K562 (cell line): ENCODE results near the gene ABCA4.

ENCODE experiments used
- ADNP ChIP-seq: fragments of 200-800 bp; sonication (Bioruptor generic); IDR thresholded peaks from 2 replicates; pipeline ENCODE4 v1.6.1; 2016; ENCODE audit warnings: missing genetic modification characterization, missing compliant biosample characterization
- HDAC6 ChIP-seq: IDR thresholded peaks from 2 replicates; pipeline ENCODE4 v1.6.1; 2012; ENCODE audit warnings: low read depth, mild to moderate bottlenecking, control low read depth, inconsistent platforms, low read length, moderate library complexity
- JUND ChIP-seq, 2 experiments: IDR thresholded peaks; 2 replicates in 1 of 2; 3 replicates in 1 of 2; pipeline ENCODE4 v1.6.1; 2011; ENCODE audit warnings: borderline replicate concordance in 2 of 2, low read depth in 2 of 2, low read length in 2 of 2, improper control_type of control experiment in 1 of 2, missing biosample characterization in 1 of 2, missing genetic modification characterization in 1 of 2, missing genetic modification reagents in 1 of 2
- POLR2A ChIP-seq: fragments of 450-650 bp; conservative IDR thresholded peaks from 2 replicates; pipeline ENCODE4 v1.6.1; 2016
- RNF2 ChIP-seq: sonication (generic); IDR thresholded peaks from 2 replicates; pipeline ENCODE4 v1.6.1; 2016
- SMAD3 ChIP-seq: fragments of 450-650 bp; formaldehyde crosslinking; conservative IDR thresholded peaks from 2 replicates; pipeline ENCODE4 v1.4.0; 2020; ENCODE audit warnings: mild to moderate bottlenecking
- TAF15 ChIP-seq: fragments of 200-400 bp; formaldehyde crosslinking; IDR thresholded peaks from 2 replicates; pipeline ENCODE4 v1.6.1; 2017; ENCODE audit warnings: mild to moderate bottlenecking, low read depth, low read length, moderate library complexity
- ZNF263 ChIP-seq: sonication (generic); formaldehyde crosslinking; IDR thresholded peaks from 2 replicates; pipeline ENCODE4 v1.8.0; 2022; ENCODE audit warnings: mild to moderate bottlenecking, missing genetic modification reagents, borderline replicate concordance
- TF ChIP-seq, protein P1 (sequence below): fragments of 250-450 bp; sonication (Bioruptor Pico); IDR thresholded peaks from 2 replicates; pipeline ENCODE4 v1.4.0; 2020; ENCODE audit warnings: mild to moderate bottlenecking
- TF ChIP-seq, protein P2 (sequence below), 3 experiments: IDR thresholded peaks in 2 of 3; conservative IDR thresholded peaks in 1 of 3; 2 replicates each; pipeline ENCODE4 v1.5.1; 2011 to 2012; ENCODE audit warnings: low read length in 3 of 3, mild to moderate bottlenecking in 3 of 3, control low read depth in 2 of 3, improper control_type of control experiment in 1 of 3, inconsistent platforms in 1 of 3, low read depth in 1 of 3, mixed read lengths in 1 of 3, moderate library complexity in 1 of 3; ENCODE audit not compliant: insufficient read depth in 2 of 3

- TF ChIP-seq, protein P1, sequence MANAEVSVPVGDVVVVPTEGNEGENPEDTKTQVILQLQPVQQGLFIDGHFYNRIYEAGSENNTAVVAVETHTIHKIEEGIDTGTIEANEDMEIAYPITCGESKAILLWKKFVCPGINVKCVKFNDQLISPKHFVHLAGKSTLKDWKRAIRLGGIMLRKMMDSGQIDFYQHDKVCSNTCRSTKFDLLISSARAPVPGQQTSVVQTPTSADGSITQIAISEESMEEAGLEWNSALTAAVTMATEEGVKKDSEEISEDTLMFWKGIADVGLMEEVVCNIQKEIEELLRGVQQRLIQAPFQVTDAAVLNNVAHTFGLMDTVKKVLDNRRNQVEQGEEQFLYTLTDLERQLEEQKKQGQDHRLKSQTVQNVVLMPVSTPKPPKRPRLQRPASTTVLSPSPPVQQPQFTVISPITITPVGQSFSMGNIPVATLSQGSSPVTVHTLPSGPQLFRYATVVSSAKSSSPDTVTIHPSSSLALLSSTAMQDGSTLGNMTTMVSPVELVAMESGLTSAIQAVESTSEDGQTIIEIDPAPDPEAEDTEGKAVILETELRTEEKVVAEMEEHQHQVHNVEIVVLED (CRISPR knock-in tag), result no peak
- TF ChIP-seq ADNP (tag) (no peak), ZNF263 (CRISPR knock-in tag) (no peak), TAF15 (no peak), JUND (IDR thresholded peaks at IDR 0.05; ENCODE audit: borderline replicate concordance, low read depth, low read length) (no peak), JUND (tag; IDR thresholded peaks at IDR 0.05; ENCODE audit: borderline replicate concordance, low read depth, low read length) (no peak), HDAC6 (no peak), RNF2 (no peak), POLR2A (no peak), SMAD3 (CRISPR knock-in tag) (no peak)
- TF ChIP-seq, protein P2, sequence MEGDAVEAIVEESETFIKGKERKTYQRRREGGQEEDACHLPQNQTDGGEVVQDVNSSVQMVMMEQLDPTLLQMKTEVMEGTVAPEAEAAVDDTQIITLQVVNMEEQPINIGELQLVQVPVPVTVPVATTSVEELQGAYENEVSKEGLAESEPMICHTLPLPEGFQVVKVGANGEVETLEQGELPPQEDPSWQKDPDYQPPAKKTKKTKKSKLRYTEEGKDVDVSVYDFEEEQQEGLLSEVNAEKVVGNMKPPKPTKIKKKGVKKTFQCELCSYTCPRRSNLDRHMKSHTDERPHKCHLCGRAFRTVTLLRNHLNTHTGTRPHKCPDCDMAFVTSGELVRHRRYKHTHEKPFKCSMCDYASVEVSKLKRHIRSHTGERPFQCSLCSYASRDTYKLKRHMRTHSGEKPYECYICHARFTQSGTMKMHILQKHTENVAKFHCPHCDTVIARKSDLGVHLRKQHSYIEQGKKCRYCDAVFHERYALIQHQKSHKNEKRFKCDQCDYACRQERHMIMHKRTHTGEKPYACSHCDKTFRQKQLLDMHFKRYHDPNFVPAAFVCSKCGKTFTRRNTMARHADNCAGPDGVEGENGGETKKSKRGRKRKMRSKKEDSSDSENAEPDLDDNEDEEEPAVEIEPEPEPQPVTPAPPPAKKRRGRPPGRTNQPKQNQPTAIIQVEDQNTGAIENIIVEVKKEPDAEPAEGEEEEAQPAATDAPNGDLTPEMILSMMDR (IDR thresholded peaks at IDR 0.05 in 2 of 3, conservative IDR thresholded peaks at IDR 0.05 in 1 of 3; ENCODE audit: insufficient read depth in 2 of 3, low read depth in 1 of 3, low read length in 3 of 3), result no peak
Measured at GRCh38 chr1:94049791-94050190, 71.2 kb downstream of the ABCA4 start.
